KG1 (cell line): Measurements from ENCODE around the gene SHD.
A peak's percentile ranks its signal among the peaks of the same experiment; 100 is the strongest.
"Not testable (repeated sequence)": the region's sequence is repeated elsewhere in the genome, so short reads cannot be mapped to it uniquely, and the experiment has no call there.

ENCODE experiments used
- DNase-seq: peaks from one replicate; lab custom pipeline; 2025; lab: John Stamatoyannopoulos, UW

The SHD gene

GRCh38 chr19:4327252-4327876 lies 48.3 kb downstream of the SHD start:
- peak; percentile 7 for DNase-seq

GRCh38 chr19:4327877-4328242 lies 48.8 kb downstream of the SHD start:
- DNase-seq, result no peak

GRCh38 chr19:4328243-4328990 lies 49.4 kb downstream of the SHD start:
- DNase-seq, result peak; percentile 82

- not testable (repeated sequence) for DNase-seq
Measured at GRCh38 chr19:4328991-4329681, 50.1 kb downstream of the SHD start.

GRCh38 chr19:4329858-4330257 lies 50.8 kb downstream of the SHD start:
- no peak for DNase-seq

- DNase-seq, result no peak
Measured at GRCh38 chr19:4334929-4335570, 56.0 kb downstream of the SHD start.

- no peak for DNase-seq
Measured at GRCh38 chr19:4337906-4338440, 58.9 kb downstream of the SHD start.

- no peak for DNase-seq
Measured at GRCh38 chr19:4338441-4339355, 59.6 kb downstream of the SHD start, which contains the start of gene STAP2. Gene STAP2, minus strand, starts transcription at chr19:4338827. Its CDS starts 74 bp downstream, at chr19:4338753.
